HEK293 (cell line): ENCODE measurements around the gene ISOC2.
"Not testable (repeated sequence)": the region's sequence is repeated elsewhere in the genome, so short reads cannot be mapped to it uniquely, and the experiment has no call there.

ENCODE experiments used
- CTCF ChIA-PET: fragments of 350-600 bp; formaldehyde crosslinking; extraction: SDS; loops from one replicate; lab custom pipeline; 2021; ENCODE audit warnings: antibody characterized with exemption; lab: Yijun Ruan, JAX
- POLR2A ChIA-PET: fragments of 300-600 bp; formaldehyde crosslinking; extraction: SDS; loops from one replicate; lab custom pipeline; 2020; ENCODE audit warnings: antibody characterized with exemption, inconsistent platforms; lab: Yijun Ruan, JAX
- H3K27ac ChIP-seq: fragments of 200-500 bp; sonication (Bioruptor generic); 2 replicates; pipeline ENCODE4 v1.5.1; 2014; ENCODE audit warnings: low read depth, low read length, control low read depth, inconsistent platforms; ENCODE audit errors: extremely low read depth
- H3K36me3 ChIP-seq, 2 experiments: fragments of 200-500 bp in 1 of 2; sonication (Bioruptor generic) in 1 of 2; 1 replicate in 1 of 2; 2 replicates in 1 of 2; pipeline ENCODE4 v1.5.1; 2014 to 2017; ENCODE audit warnings: inconsistent platforms in 2 of 2, low read length in 2 of 2; ENCODE audit not compliant: control insufficient read depth in 2 of 2, insufficient read depth in 1 of 2
- H3K4me1 ChIP-seq: fragments of 200-500 bp; sonication (Bioruptor generic); 2 replicates; pipeline ENCODE4 v1.5.1; 2014; ENCODE audit warnings: mild to moderate bottlenecking, low read length, inconsistent platforms; ENCODE audit not compliant: control insufficient read depth, insufficient read depth
- H3K4me3 ChIP-seq: 2 replicates; pipeline ENCODE4 v1.5.1; 2011; ENCODE audit warnings: low read depth, mild to moderate bottlenecking, control low read depth, low read length, moderate library complexity
- H3K9me3 ChIP-seq: fragments of 200-500 bp; sonication (Bioruptor generic); 2 replicates; pipeline ENCODE4 v1.5.1; 2014; ENCODE audit warnings: low read depth, low read length, inconsistent platforms; ENCODE audit not compliant: control insufficient read depth, insufficient read depth
- BCL6B ChIP-seq: fragments of 450-650 bp; formaldehyde crosslinking; IDR thresholded peaks from 2 replicates; pipeline ENCODE4 v1.5.1; 2017; ENCODE audit warnings: missing biosample characterization, missing genetic modification characterization
- EGR2 ChIP-seq: fragments of 450-650 bp; formaldehyde crosslinking; IDR thresholded peaks from 2 replicates; pipeline ENCODE4 v1.5.1; 2016; ENCODE audit warnings: low read depth, missing biosample characterization, missing genetic modification characterization
- FEZF1 ChIP-seq: fragments of 450-650 bp; formaldehyde crosslinking; IDR thresholded peaks from 2 replicates; pipeline ENCODE4 v1.5.1; 2016; ENCODE audit warnings: missing biosample characterization, missing genetic modification characterization
- SCRT2 ChIP-seq: fragments of 450-650 bp; formaldehyde crosslinking; IDR thresholded peaks from 2 replicates; pipeline ENCODE4 v1.5.1; 2016; ENCODE audit warnings: missing biosample characterization, missing genetic modification characterization
- SETDB1 ChIP-seq: IDR thresholded peaks from one replicate; pipeline ENCODE4 v1.6.1; 2017; ENCODE audit warnings: mild to moderate bottlenecking, low read length, moderate library complexity, mixed read lengths; ENCODE audit not compliant: insufficient read length
- ZBTB7A ChIP-seq: fragments of 450-650 bp; formaldehyde crosslinking; IDR thresholded peaks from 2 replicates; pipeline ENCODE4 v1.5.1; 2016; ENCODE audit warnings: low read depth, missing biosample characterization, missing genetic modification characterization
- ZFP37 ChIP-seq: fragments of 450-650 bp; formaldehyde crosslinking; IDR thresholded peaks from 2 replicates; pipeline ENCODE4 v1.5.1; 2016; ENCODE audit warnings: missing biosample characterization, missing genetic modification characterization
- ZIC2 ChIP-seq: fragments of 450-650 bp; formaldehyde crosslinking; IDR thresholded peaks from 2 replicates; pipeline ENCODE4 v1.5.1; 2016; ENCODE audit warnings: missing biosample characterization, missing genetic modification characterization
- ZNF214 ChIP-seq: fragments of 450-650 bp; formaldehyde crosslinking; IDR thresholded peaks from 2 replicates; pipeline ENCODE4 v1.5.1; 2017; ENCODE audit warnings: missing biosample characterization, mild to moderate bottlenecking, missing genetic modification characterization, borderline replicate concordance
- ZNF280C ChIP-seq: fragments of 450-650 bp; formaldehyde crosslinking; IDR thresholded peaks from 2 replicates; pipeline ENCODE4 v1.5.1; 2016; ENCODE audit warnings: missing biosample characterization, missing genetic modification characterization
- ZSCAN23 ChIP-seq: fragments of 450-650 bp; formaldehyde crosslinking; IDR thresholded peaks from 2 replicates; pipeline ENCODE4 v1.5.1; 2016; ENCODE audit warnings: missing biosample characterization, missing genetic modification characterization
- TF ChIP-seq, protein P1 (sequence below): fragments of 450-650 bp; formaldehyde crosslinking; IDR thresholded peaks from 2 replicates; pipeline ENCODE4 v1.5.1; 2016; ENCODE audit warnings: missing biosample characterization, missing genetic modification characterization
- TF ChIP-seq, protein P2 (sequence below): fragments of 450-650 bp; formaldehyde crosslinking; IDR thresholded peaks from 2 replicates; pipeline ENCODE4 v1.5.1; 2016; ENCODE audit warnings: missing biosample characterization, missing genetic modification characterization, borderline replicate concordance
- TF ChIP-seq, protein P3 (sequence below): fragments of 450-650 bp; formaldehyde crosslinking; IDR thresholded peaks from 2 replicates; pipeline ENCODE4 v1.5.1; 2017; ENCODE audit warnings: missing biosample characterization, missing genetic modification characterization
- TF ChIP-seq, protein P4 (sequence below): fragments of 450-650 bp; formaldehyde crosslinking; IDR thresholded peaks from 2 replicates; pipeline ENCODE4 v1.5.1; 2017; ENCODE audit warnings: missing biosample characterization, mild to moderate bottlenecking, missing genetic modification characterization, moderate library complexity
- TF ChIP-seq, protein P5 (sequence below): fragments of 450-650 bp; formaldehyde crosslinking; IDR thresholded peaks from 2 replicates; pipeline ENCODE4 v1.5.1; 2016; ENCODE audit warnings: missing biosample characterization, missing genetic modification characterization, borderline replicate concordance
- TF ChIP-seq, protein P6 (sequence below): fragments of 450-650 bp; IDR thresholded peaks from 2 replicates; pipeline ENCODE4 v1.5.1; 2018; ENCODE audit warnings: missing biosample characterization, missing genetic modification characterization

The ISOC2 gene

DNA sequence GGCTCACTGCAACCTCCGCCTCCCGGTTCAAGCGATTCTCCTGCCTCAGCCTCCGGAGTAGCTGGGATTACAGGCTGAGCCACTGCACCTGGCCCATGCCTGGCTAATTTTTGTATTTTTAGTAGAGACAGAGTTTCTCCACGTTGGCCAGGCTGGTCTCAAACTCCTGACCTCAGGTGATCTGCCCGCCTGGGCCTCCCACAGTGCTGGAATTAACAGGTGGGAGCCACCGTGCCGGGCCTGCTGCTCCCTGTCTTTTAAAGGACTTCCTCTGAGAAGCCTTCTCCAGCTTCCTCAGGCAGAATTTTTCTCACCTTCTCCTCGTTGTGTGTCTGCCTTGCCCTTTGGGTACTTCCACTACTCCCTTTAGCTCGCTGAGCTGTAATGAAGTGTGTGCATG is 35.4 kb upstream of the ISOC2 start:
- not testable (repeated sequence) for H3K4me1 ChIP-seq, H3K9me3 ChIP-seq, H3K27ac ChIP-seq
- peak; percentile 63; the same call in 1 of the 2 replicates for TF ChIP-seq SCRT2 (tag by site-specific recombination)
- TF ChIP-seq, all 188 proteins: peak for 1; not testable (repeated sequence) for 187
- not testable (repeated sequence) for H3K36me3 ChIP-seq, H3K4me3 ChIP-seq
- CTCF ChIA-PET, result interaction anchor here (0.9 to 2.6 kb wide), 2 partner anchors 29 to 196 kb away, joined by 3 to 14 read pairs; no protein-coding TSS in a partner anchor
- POLR2A ChIA-PET, result interaction anchor here (1.5 to 1.8 kb wide), 2 partner anchors 12 to 20 kb away, joined by 7 to 8 read pairs; partner anchors contain the start of genes NAT14 and ZNF628

GRCh38 chr19:55495646-55496349 is 34.4 kb upstream of the ISOC2 start:
- Histone ChIP-seq H3K4me3 (no peak overlapping the region), H3K4me1 (no peaks in the 10 kb centered on the region), H3K9me3 (no peaks in the 10 kb centered on the region), H3K36me3 (no peaks in the 10 kb centered on the region), H3K27ac (no peak overlapping the region)
- POLR2A ChIA-PET, result interaction anchor here (0.7 to 1.8 kb wide), 6 partner anchors 11 to 1380 kb away, joined by 3 to 8 read pairs (median 6); partner anchors contain the start of genes NAT14, PRPF31 and ZNF628
- CTCF ChIA-PET, result interaction anchor here (0.8 to 2.6 kb wide), 3 partner anchors 9 to 336 kb away, joined by 3 to 18 read pairs (median 14); no protein-coding TSS in a partner anchor
- TF ChIP-seq SETDB1 (no peak), ZBTB7A (tag by site-specific recombination) (no peak), FEZF1 (tag by site-specific recombination) (no peak), ZSCAN23 (tag by site-specific recombination) (no peak), ZFP37 (tag by site-specific recombination) (no peak), ZIC2 (tag by site-specific recombination) (peak; percentile 98), EGR2 (tag by site-specific recombination) (no peak; the same call in 1 of the 2 replicates), ZNF280C (no peak), BCL6B (tag by site-specific recombination) (no peak), ZNF214 (tag by site-specific recombination) (no peak)
- TF ChIP-seq, protein P1, sequence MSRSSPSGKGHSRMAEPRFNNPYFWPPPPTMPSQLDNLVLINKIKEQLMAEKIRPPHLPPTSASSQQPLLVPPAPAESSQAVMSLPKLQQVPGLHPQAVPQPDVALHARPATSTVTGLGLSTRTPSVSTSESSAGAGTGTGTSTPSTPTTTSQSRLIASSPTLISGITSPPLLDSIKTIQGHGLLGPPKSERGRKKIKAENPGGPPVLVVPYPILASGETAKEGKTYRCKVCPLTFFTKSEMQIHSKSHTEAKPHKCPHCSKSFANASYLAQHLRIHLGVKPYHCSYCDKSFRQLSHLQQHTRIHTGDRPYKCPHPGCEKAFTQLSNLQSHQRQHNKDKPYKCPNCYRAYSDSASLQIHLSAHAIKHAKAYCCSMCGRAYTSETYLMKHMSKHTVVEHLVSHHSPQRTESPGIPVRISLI (tag by site-specific recombination), result peak; percentile 57; the same call in 1 of the 2 replicates
- TF ChIP-seq, protein P2, sequence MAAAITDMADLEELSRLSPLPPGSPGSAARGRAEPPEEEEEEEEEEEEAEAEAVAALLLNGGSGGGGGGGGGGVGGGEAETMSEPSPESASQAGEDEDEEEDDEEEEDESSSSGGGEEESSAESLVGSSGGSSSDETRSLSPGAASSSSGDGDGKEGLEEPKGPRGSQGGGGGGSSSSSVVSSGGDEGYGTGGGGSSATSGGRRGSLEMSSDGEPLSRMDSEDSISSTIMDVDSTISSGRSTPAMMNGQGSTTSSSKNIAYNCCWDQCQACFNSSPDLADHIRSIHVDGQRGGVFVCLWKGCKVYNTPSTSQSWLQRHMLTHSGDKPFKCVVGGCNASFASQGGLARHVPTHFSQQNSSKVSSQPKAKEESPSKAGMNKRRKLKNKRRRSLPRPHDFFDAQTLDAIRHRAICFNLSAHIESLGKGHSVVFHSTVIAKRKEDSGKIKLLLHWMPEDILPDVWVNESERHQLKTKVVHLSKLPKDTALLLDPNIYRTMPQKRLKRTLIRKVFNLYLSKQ, result no peak
- TF ChIP-seq, protein P3, sequence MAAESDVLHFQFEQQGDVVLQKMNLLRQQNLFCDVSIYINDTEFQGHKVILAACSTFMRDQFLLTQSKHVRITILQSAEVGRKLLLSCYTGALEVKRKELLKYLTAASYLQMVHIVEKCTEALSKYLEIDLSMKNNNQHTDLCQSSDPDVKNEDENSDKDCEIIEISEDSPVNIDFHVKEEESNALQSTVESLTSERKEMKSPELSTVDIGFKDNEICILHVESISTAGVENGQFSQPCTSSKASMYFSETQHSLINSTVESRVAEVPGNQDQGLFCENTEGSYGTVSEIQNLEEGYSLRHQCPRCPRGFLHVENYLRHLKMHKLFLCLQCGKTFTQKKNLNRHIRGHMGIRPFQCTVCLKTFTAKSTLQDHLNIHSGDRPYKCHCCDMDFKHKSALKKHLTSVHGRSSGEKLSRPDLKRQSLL (tag by site-specific recombination), result no peak
- TF ChIP-seq, protein P4, sequence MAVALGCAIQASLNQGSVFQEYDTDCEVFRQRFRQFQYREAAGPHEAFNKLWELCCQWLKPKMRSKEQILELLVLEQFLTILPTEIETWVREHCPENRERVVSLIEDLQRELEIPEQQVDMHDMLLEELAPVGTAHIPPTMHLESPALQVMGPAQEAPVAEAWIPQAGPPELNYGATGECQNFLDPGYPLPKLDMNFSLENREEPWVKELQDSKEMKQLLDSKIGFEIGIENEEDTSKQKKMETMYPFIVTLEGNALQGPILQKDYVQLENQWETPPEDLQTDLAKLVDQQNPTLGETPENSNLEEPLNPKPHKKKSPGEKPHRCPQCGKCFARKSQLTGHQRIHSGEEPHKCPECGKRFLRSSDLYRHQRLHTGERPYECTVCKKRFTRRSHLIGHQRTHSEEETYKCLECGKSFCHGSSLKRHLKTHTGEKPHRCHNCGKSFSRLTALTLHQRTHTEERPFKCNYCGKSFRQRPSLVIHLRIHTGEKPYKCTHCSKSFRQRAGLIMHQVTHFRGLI, result no peak
- TF ChIP-seq, protein P5, sequence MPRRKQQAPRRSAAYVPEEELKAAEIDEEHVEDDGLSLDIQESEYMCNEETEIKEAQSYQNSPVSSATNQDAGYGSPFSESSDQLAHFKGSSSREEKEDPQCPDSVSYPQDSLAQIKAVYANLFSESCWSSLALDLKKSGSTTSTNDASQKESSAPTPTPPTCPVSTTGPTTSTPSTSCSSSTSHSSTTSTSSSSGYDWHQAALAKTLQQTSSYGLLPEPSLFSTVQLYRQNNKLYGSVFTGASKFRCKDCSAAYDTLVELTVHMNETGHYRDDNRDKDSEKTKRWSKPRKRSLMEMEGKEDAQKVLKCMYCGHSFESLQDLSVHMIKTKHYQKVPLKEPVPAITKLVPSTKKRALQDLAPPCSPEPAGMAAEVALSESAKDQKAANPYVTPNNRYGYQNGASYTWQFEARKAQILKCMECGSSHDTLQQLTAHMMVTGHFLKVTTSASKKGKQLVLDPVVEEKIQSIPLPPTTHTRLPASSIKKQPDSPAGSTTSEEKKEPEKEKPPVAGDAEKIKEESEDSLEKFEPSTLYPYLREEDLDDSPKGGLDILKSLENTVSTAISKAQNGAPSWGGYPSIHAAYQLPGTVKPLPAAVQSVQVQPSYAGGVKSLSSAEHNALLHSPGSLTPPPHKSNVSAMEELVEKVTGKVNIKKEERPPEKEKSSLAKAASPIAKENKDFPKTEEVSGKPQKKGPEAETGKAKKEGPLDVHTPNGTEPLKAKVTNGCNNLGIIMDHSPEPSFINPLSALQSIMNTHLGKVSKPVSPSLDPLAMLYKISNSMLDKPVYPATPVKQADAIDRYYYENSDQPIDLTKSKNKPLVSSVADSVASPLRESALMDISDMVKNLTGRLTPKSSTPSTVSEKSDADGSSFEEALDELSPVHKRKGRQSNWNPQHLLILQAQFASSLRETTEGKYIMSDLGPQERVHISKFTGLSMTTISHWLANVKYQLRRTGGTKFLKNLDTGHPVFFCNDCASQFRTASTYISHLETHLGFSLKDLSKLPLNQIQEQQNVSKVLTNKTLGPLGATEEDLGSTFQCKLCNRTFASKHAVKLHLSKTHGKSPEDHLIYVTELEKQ (tag by site-specific recombination), result no peak
- TF ChIP-seq, protein P6, sequence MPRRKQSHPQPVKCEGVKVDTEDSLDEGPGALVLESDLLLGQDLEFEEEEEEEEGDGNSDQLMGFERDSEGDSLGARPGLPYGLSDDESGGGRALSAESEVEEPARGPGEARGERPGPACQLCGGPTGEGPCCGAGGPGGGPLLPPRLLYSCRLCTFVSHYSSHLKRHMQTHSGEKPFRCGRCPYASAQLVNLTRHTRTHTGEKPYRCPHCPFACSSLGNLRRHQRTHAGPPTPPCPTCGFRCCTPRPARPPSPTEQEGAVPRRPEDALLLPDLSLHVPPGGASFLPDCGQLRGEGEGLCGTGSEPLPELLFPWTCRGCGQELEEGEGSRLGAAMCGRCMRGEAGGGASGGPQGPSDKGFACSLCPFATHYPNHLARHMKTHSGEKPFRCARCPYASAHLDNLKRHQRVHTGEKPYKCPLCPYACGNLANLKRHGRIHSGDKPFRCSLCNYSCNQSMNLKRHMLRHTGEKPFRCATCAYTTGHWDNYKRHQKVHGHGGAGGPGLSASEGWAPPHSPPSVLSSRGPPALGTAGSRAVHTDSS (tag by site-specific recombination), result no peak
